Activated naive CD8-positive, alpha-beta T cell (primary cell): Measurements from ENCODE around the gene LGALS16.

Source experiments
- H3K27ac Mint-ChIP-seq: one replicate; pipeline ENCODE4 v1.8.0; 2021; ENCODE audit warnings: mixed read lengths
- H3K27me3 Mint-ChIP-seq: one replicate; pipeline ENCODE4 v1.8.0; 2021; ENCODE audit warnings: mixed read lengths
- H3K36me3 Mint-ChIP-seq: one replicate; pipeline ENCODE4 v1.8.0; 2021; ENCODE audit warnings: mixed read lengths
- H3K4me1 Mint-ChIP-seq: one replicate; pipeline ENCODE4 v1.8.0; 2021; ENCODE audit warnings: low read depth, mixed read lengths
- H3K4me3 Mint-ChIP-seq: one replicate; pipeline ENCODE4 v1.8.0; 2021; ENCODE audit warnings: mild to moderate bottlenecking, mixed read lengths
- H3K9me3 Mint-ChIP-seq: one replicate; pipeline ENCODE4 v1.8.0; 2021; ENCODE audit warnings: low read depth, mixed read lengths

Gene LGALS16

GRCh38 chr19:39692166-39692565 is 36.5 kb downstream of the LGALS16 start:
- H3K27ac Mint-ChIP-seq, result no peak overlapping the region
- H3K4me1 Mint-ChIP-seq, result no peaks in the 10 kb centered on the region
- peaks cover 5% of the 10 kb centered on the region for H3K36me3 Mint-ChIP-seq
- H3K9me3 Mint-ChIP-seq, result no peaks in the 10 kb centered on the region
- no peak overlapping the region for H3K4me3 Mint-ChIP-seq
- H3K27me3 Mint-ChIP-seq, result peaks cover 13% of the 10 kb centered on the region

- peaks cover 15% of the 10 kb centered on the region for H3K27me3 Mint-ChIP-seq
- H3K36me3 Mint-ChIP-seq, result peaks cover 5% of the 10 kb centered on the region
- H3K27ac Mint-ChIP-seq, result no peak overlapping the region
- H3K4me1 Mint-ChIP-seq, result no peaks in the 10 kb centered on the region
- no peaks in the 10 kb centered on the region for H3K9me3 Mint-ChIP-seq
- no peak overlapping the region for H3K4me3 Mint-ChIP-seq
These were observed 37.1 kb downstream of the LGALS16 start for GRCh38 chr19:39692822-39693221.

DNA sequence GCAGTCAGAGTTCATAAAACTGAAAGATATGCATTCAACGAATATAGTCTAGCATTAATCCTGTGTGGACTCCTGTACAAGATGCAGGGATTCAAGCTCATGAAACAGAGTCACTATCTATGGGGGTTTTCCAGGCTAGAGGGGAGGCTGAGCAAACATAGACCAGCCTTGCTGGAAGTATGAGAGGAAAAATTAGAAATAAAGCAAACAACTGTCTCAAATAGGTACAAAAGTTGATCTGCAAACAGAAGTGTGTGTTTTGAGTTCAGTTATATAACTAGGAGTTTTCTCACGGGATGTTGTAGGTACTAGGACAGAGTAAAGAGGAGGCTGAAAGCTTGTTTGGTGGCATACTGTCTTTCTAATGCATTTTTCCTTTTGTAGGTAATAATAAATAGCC is 40.0 kb downstream of the LGALS16 start:
- Mint-ChIP-seq H3K27ac (no peak overlapping the region), H3K4me3 (no peak overlapping the region), H3K27me3 (peaks cover 22% of the 10 kb centered on the region), H3K9me3 (no peaks in the 10 kb centered on the region), H3K36me3 (no peaks in the 10 kb centered on the region), H3K4me1 (no peaks in the 10 kb centered on the region)

DNA sequence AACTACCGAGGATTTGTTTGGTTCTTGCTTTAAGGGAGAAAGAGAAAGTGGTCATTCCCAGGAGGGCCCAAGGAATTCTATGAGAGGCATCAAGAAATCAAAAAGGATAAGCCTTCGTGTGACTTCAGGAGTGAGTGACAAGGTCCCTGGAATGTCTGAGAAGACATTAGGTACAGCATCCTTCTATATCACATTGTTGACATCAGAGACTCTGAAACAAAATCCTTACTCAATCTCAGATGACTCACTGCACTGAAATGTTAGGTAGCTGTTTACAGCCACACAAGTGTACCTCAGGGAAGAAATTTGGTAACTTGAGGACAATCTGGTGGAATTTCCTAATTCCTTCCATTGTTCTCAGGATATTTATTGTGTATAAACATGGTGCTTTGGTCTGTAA is 40.7 kb downstream of the LGALS16 start:
- Mint-ChIP-seq H3K9me3 (no peaks in the 10 kb centered on the region), H3K4me3 (no peak overlapping the region), H3K27ac (no peak overlapping the region), H3K27me3 (peaks cover 22% of the 10 kb centered on the region), H3K4me1 (no peaks in the 10 kb centered on the region), H3K36me3 (no peaks in the 10 kb centered on the region)

GRCh38 chr19:39698535-39698934 is 42.8 kb downstream of the LGALS16 start:
- Mint-ChIP-seq H3K9me3 (no peaks in the 10 kb centered on the region), H3K4me3 (no peak overlapping the region), H3K27ac (no peak overlapping the region), H3K36me3 (no peaks in the 10 kb centered on the region), H3K4me1 (no peaks in the 10 kb centered on the region), H3K27me3 (peaks cover 20% of the 10 kb centered on the region)

DNA sequence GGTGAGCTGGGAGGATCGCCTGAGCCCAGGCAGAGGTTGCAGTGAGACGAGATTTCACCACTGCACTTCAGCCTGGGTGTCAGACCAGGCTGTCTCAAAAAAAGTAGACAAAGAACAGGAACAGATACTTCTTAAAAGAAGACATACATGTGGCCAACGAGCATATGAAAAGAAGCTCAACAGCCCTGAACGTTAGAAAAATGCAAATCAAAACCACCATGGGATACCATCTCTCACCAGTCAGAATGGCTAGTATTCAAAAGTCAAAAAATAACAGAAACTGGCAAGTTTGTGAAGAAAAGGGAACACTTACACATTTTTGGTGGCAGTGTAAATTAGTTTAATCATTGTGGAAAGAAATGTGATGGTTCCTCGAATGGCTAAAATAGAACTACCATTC is 45.6 kb downstream of the LGALS16 start:
- Mint-ChIP-seq H3K27ac (no peak overlapping the region), H3K4me1 (peaks cover 22% of the 10 kb centered on the region), H3K4me3 (no peak overlapping the region), H3K27me3 (peaks cover 11% of the 10 kb centered on the region), H3K9me3 (no peaks in the 10 kb centered on the region), H3K36me3 (no peaks in the 10 kb centered on the region)

GRCh38 chr19:39704181-39705044 is 48.7 kb downstream of the LGALS16 start, which contains the start of gene LGALS14:
LGALS14 (plus strand) TSS chr19:39704481; CDS start chr19:39704529, 48 bp downstream.
- no peaks in the 10 kb centered on the region for H3K9me3 Mint-ChIP-seq
- H3K4me3 Mint-ChIP-seq, result peak within 1 kb of the TSS; percentile 40
- H3K27ac Mint-ChIP-seq, result peak within 1 kb of the TSS; percentile 30
- H3K36me3 Mint-ChIP-seq, result no peaks in the 10 kb centered on the region
- peaks cover 31% of the 10 kb centered on the region for H3K4me1 Mint-ChIP-seq
- H3K27me3 Mint-ChIP-seq, result peaks cover 4% of the 10 kb centered on the region

DNA sequence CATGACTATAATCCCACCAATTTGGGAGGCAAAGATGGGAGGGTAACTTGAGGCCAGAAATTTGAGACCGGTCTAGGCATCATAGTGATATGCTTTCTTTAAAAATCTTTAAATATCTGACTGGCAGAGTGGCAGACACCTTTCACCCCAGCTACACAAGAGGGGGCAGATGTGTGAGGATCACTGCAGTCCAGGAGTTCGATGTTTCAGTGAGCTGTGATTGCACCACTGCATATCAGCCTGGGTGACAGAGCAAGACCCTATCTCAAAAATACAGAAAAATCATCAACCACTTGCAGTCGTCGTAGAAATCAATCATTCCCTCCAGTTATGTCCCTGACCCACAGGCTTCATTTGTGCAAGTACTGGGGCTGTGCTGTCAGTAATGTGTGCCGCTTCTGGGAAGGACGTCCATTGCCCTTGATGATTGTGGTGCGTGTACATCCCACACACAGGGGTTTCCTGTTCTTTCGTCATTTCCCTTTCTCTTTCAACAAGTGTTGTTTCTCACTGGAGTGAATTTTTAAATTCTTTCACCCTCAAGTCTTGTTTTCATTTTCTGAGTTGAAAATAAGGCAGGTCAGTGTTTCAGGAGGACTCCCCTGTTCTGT is 50.0 kb downstream of the LGALS16 start:
- peak overlapping the region; percentile 75 for H3K27ac Mint-ChIP-seq
- no peaks in the 10 kb centered on the region for H3K9me3 Mint-ChIP-seq
- no peaks in the 10 kb centered on the region for H3K27me3 Mint-ChIP-seq
- H3K4me3 Mint-ChIP-seq, result no peak overlapping the region
- H3K36me3 Mint-ChIP-seq, result no peaks in the 10 kb centered on the region
- peaks cover 38% of the 10 kb centered on the region for H3K4me1 Mint-ChIP-seq

GRCh38 chr19:39708594-39708993 is 52.9 kb downstream of the LGALS16 start:
- peaks cover 5% of the 10 kb centered on the region for H3K27me3 Mint-ChIP-seq
- H3K4me1 Mint-ChIP-seq, result peaks cover 40% of the 10 kb centered on the region
- no peak overlapping the region for H3K4me3 Mint-ChIP-seq
- no peaks in the 10 kb centered on the region for H3K36me3 Mint-ChIP-seq
- no peak overlapping the region for H3K27ac Mint-ChIP-seq
- peaks cover 5% of the 10 kb centered on the region for H3K9me3 Mint-ChIP-seq

DNA sequence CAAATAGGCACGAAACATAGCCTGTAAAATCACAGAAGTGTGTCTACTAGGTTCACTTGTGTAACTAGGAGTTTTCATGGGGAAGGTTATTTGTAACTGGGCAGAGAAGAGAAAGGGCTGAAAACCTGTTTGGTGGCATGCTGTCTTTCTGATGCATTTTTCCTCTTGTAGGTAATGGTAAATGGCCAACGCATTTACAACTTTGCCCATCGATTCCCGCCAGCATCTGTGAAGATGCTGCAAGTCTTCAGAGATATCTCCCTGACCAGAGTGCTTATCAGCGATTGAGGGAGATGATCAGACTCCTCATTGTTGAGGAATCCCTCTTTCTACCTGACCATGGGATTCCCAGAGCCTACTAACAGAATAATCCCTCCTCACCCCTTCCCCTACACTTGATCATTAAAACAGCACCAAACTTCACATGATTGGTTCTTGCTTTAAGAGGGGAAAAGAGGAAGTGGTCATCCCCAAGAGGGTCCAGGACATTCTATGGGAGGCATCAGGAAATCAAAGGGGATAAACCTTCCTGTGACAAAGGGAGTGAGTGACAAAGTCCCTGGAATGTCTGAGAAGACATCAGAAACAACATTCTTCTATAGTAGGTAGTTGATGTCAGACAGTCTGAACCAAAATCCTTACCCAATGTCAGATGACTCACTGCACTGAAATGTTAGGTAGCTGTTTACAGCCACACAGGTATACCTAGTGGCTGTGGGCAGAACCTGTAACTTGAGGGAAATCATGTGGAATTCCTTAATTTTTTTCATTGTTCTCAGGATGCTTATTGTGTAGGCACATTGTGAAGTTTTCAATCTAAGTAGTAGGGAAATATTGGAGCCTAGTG is 53.5 kb downstream of the LGALS16 start:
- H3K27me3 Mint-ChIP-seq, result peaks cover 5% of the 10 kb centered on the region
- peaks cover 5% of the 10 kb centered on the region for H3K9me3 Mint-ChIP-seq
- no peak overlapping the region for H3K27ac Mint-ChIP-seq
- H3K4me1 Mint-ChIP-seq, result peaks cover 38% of the 10 kb centered on the region
- no peaks in the 10 kb centered on the region for H3K36me3 Mint-ChIP-seq
- H3K4me3 Mint-ChIP-seq, result no peak overlapping the region
